GM12878 (cell line): ENCODE measurements around the gene TOPORS. TPM values are rescaled to one million over a fixed set of nuclear protein-coding genes. Genes with fewer than 3 reads are reported as not detected.

Experiments
- ASH2L ChIP-seq: fragments of 300-600, 200-600 bp; sonication (generic); IDR thresholded peaks from 2 replicates; pipeline ENCODE4 v1.6.1; 2017; ENCODE audit warnings: low read depth, mild to moderate bottlenecking, borderline replicate concordance
- CBFB ChIP-seq: IDR thresholded peaks from 2 replicates; pipeline ENCODE4 v1.6.1; 2016; ENCODE audit warnings: antibody characterized with exemption, low read depth
- CBX5 ChIP-seq: sonication (generic); IDR thresholded peaks from 2 replicates; pipeline ENCODE4 v1.6.1; 2016; ENCODE audit warnings: low read depth, moderate library complexity, mild to moderate bottlenecking, inconsistent platforms
- CREM ChIP-seq: IDR thresholded peaks from 2 replicates; pipeline ENCODE4 v1.6.1; 2014; ENCODE audit warnings: antibody characterized with exemption, low read depth
- DPF2 ChIP-seq: fragments of 450-650 bp; IDR thresholded peaks from 2 replicates; pipeline ENCODE4 v1.6.1; 2017; ENCODE audit warnings: mild to moderate bottlenecking
- FOS ChIP-seq: IDR thresholded peaks from 3 replicates; pipeline ENCODE4 v1.6.1; 2011; ENCODE audit warnings: borderline replicate concordance; ENCODE audit not compliant: insufficient read length; ENCODE audit errors: extremely low read depth
- HCFC1 ChIP-seq: fragments of 150-350 bp; IDR thresholded peaks from 2 replicates; pipeline ENCODE4 v1.6.1; 2014; ENCODE audit warnings: low read length
- HDGF ChIP-seq: fragments of 450-650 bp; IDR thresholded peaks from 2 replicates; pipeline ENCODE4 v1.6.1; 2016; ENCODE audit warnings: antibody characterized with exemption
- IKZF1 ChIP-seq: fragments of 450-650 bp; conservative IDR thresholded peaks from 2 replicates; pipeline ENCODE4 v1.6.1; 2017; ENCODE audit warnings: antibody characterized with exemption, mild to moderate bottlenecking
- MYB ChIP-seq: fragments of 150-350 bp; IDR thresholded peaks from 2 replicates; pipeline ENCODE4 v1.6.1; 2014; ENCODE audit warnings: mild to moderate bottlenecking, low read depth, low read length, borderline replicate concordance
- NFIC ChIP-seq: IDR thresholded peaks from 2 replicates; pipeline ENCODE4 v1.6.1; 2012; ENCODE audit warnings: low read depth, mild to moderate bottlenecking, inconsistent platforms, low read length, moderate library complexity
- PAX5 ChIP-seq: IDR thresholded peaks from 2 replicates; pipeline ENCODE4 v1.6.1; 2011; ENCODE audit warnings: low read depth, low read length, borderline replicate concordance
- PAX8 ChIP-seq: fragments of 450-650 bp; IDR thresholded peaks from 2 replicates; pipeline ENCODE4 v1.6.1; 2017; ENCODE audit warnings: mild to moderate bottlenecking, moderate library complexity
- POLR2A ChIP-seq: IDR thresholded peaks from 2 replicates; pipeline ENCODE4 v1.6.1; 2011; ENCODE audit warnings: low read depth, mild to moderate bottlenecking, low read length
- POLR2AphosphoS5 ChIP-seq: IDR thresholded peaks from 2 replicates; pipeline ENCODE4 v1.6.1; 2011; ENCODE audit warnings: mild to moderate bottlenecking, low read length, inconsistent platforms
- SMAD1 ChIP-seq: fragments of 450-650 bp; IDR thresholded peaks from 2 replicates; pipeline ENCODE4 v1.6.1; 2018; ENCODE audit warnings: mild to moderate bottlenecking, low read depth; ENCODE audit not compliant: partially characterized antibody
- STAT1 ChIP-seq: fragments of 450-650 bp; conservative IDR thresholded peaks from 2 replicates; pipeline ENCODE4 v1.6.1; 2014; ENCODE audit warnings: antibody characterized with exemption, mild to moderate bottlenecking
- SUPT20H ChIP-seq: IDR thresholded peaks from 2 replicates; pipeline ENCODE4 v1.6.1; 2011; ENCODE audit warnings: low read depth, mild to moderate bottlenecking, low read length, moderate library complexity, borderline replicate concordance; ENCODE audit not compliant: control insufficient read depth
- TBL1XR1 ChIP-seq: IDR thresholded peaks from 2 replicates; pipeline ENCODE4 v1.6.1; 2012; ENCODE audit warnings: low read depth, low read length, improper control_type of control experiment
- TCF12 ChIP-seq: IDR thresholded peaks from 2 replicates; pipeline ENCODE4 v1.6.1; 2011; ENCODE audit warnings: low read depth, mild to moderate bottlenecking, low read length
- TCF3 ChIP-seq: IDR thresholded peaks from 2 replicates; pipeline ENCODE4 v1.6.1; 2012; ENCODE audit warnings: low read depth, mild to moderate bottlenecking, low read length, borderline replicate concordance; ENCODE audit not compliant: insufficient read depth
- TCF7 ChIP-seq: IDR thresholded peaks from 2 replicates; pipeline ENCODE4 v1.6.1; 2014; ENCODE audit warnings: antibody characterized with exemption, borderline replicate concordance
- ZNF384 ChIP-seq: IDR thresholded peaks from 2 replicates; pipeline ENCODE4 v1.6.1; 2012; ENCODE audit warnings: low read depth, mild to moderate bottlenecking, low read length, improper control_type of control experiment, borderline replicate concordance
- polyA plus RNA-seq, 11 experiments: library from polyadenylated mRNA; depleted of rRNA in 4 of 11; unstranded in 6 of 11; stranded (reverse) in 5 of 11; fragments of >200 nt; fragmentation: Nextera tagmentation in 4 of 11; fragmentation: Illumina TruSeq in 1 of 11; extraction: Ambion mirVana in 4 of 11; extraction: Trizol in 1 of 11; gene quantifications; 1 replicate in 1 of 11; 2 replicates in 10 of 11; pipeline versions ENCODE4 v1.2.1 to v1.2.3, GENCODE V29; 2011 to 2016; ENCODE audit warnings: inconsistent platforms in 2 of 11, missing spikeins in 2 of 11, low read depth in 1 of 11
- total RNA-seq, 4 experiments: library from RNA; depleted of rRNA in 3 of 4; stranded (reverse); fragments of >200 nt in 3 of 4; fragmentation: Illumina TruSeq in 1 of 4; extraction: Trizol in 1 of 4; gene quantifications; 2 replicates each; pipeline versions ENCODE4 v1.2.1 to v1.2.3, GENCODE V29; 2013 to 2021
- TF ChIP-seq, protein P1 (sequence below): IDR thresholded peaks from 2 replicates; pipeline ENCODE4 v1.6.1; 2012; ENCODE audit warnings: improper control_type of control experiment, low read depth, low read length; ENCODE audit not compliant: insufficient replicate concordance
- TF ChIP-seq, protein P2 (sequence below): IDR thresholded peaks from 2 replicates; pipeline ENCODE4 v1.6.1; 2011; ENCODE audit warnings: low read depth, mild to moderate bottlenecking, low read length, moderate library complexity, borderline replicate concordance; ENCODE audit errors: extremely low read depth
- TF ChIP-seq, protein P3 (sequence below): IDR thresholded peaks from 2 replicates; pipeline ENCODE4 v1.6.1; 2011; ENCODE audit warnings: borderline replicate concordance, low read depth, mild to moderate bottlenecking, moderate library complexity, mixed read lengths, low read length; ENCODE audit not compliant: insufficient read depth; ENCODE audit errors: extremely low read length

The TOPORS gene
- total and polyA plus RNA-seq, 10 of the 15 experiments (the other 5 are each of a cell fraction or from before 2014, with no cell fraction given), result 6.0 to 27.8 (median 14.3) TPM

DNA sequence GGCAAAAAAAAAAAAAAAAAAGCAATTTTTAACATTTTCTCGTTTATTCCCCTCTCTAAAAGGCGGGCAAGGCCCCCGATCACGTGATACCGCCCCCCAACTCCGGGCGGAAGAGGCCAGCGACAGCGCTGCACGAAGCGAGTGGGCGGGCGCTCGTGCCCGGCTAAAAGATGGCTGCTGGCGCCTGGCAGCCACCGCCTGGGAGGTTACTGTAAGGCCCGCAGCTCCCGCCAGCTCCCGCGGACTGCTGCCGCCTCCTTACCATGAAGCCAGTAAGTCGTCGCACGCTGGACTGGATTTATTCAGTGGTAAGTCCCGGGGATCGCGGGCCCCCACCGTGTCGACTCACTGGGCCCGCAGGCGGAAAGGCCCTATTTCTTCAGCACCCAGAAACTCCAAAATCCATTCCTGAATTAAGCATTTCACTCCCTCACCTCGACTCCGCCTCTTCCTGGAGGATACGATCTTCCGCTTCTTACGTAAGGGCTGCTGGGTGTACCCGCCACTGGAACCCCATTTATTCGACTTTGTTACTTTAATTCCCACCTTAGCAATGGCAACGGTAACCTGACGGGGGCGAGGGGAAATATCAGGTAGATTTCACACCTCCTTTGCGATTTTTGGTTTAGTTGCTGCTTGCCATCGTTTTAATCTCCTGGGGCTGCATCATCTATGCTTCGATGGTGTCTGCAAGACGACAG lies at the start of gene TOPORS, which contains the start of gene SMIM27 (continued):
- TF ChIP-seq, protein P1, sequence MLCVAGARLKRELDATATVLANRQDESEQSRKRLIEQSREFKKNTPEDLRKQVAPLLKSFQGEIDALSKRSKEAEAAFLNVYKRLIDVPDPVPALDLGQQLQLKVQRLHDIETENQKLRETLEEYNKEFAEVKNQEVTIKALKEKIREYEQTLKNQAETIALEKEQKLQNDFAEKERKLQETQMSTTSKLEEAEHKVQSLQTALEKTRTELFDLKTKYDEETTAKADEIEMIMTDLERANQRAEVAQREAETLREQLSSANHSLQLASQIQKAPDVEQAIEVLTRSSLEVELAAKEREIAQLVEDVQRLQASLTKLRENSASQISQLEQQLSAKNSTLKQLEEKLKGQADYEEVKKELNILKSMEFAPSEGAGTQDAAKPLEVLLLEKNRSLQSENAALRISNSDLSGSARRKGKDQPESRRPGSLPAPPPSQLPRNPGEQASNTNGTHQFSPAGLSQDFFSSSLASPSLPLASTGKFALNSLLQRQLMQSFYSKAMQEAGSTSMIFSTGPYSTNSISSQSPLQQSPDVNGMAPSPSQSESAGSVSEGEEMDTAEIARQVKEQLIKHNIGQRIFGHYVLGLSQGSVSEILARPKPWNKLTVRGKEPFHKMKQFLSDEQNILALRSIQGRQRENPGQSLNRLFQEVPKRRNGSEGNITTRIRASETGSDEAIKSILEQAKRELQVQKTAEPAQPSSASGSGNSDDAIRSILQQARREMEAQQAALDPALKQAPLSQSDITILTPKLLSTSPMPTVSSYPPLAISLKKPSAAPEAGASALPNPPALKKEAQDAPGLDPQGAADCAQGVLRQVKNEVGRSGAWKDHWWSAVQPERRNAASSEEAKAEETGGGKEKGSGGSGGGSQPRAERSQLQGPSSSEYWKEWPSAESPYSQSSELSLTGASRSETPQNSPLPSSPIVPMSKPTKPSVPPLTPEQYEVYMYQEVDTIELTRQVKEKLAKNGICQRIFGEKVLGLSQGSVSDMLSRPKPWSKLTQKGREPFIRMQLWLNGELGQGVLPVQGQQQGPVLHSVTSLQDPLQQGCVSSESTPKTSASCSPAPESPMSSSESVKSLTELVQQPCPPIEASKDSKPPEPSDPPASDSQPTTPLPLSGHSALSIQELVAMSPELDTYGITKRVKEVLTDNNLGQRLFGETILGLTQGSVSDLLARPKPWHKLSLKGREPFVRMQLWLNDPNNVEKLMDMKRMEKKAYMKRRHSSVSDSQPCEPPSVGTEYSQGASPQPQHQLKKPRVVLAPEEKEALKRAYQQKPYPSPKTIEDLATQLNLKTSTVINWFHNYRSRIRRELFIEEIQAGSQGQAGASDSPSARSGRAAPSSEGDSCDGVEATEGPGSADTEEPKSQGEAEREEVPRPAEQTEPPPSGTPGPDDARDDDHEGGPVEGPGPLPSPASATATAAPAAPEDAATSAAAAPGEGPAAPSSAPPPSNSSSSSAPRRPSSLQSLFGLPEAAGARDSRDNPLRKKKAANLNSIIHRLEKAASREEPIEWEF, result no peak
- TF ChIP-seq CBFB (peak; percentile 75), STAT1 (no peak), TBL1XR1 (no peak; the same call in 1 of the 2 replicates), POLR2AphosphoS5 (peak; percentile 71; the same call in 1 of the 2 replicates), DPF2 (peak; percentile 56; the same call in 1 of the 2 replicates), PAX5 (no peak), PAX8 (no peak), HCFC1 (peak; percentile 86), IKZF1 (peak; percentile 91), NFIC (peak; percentile 64; the same call in 1 of the 2 replicates), CREM (peak; percentile 55), FOS (no peak), HDGF (peak; percentile 31; the same call in 1 of the 2 replicates), ZNF384 (no peak), ASH2L (no peak), POLR2A (peak; percentile 91), TCF3 (no peak), SUPT20H (no peak), CBX5 (peak; percentile 74; the same call in 1 of the 2 replicates), TCF12 (no peak; the same call in 1 of the 2 replicates), TCF7 (peak; percentile 50; the same call in 1 of the 2 replicates), MYB (no peak), SMAD1 (peak; percentile 55)
- TF ChIP-seq, protein P2, sequence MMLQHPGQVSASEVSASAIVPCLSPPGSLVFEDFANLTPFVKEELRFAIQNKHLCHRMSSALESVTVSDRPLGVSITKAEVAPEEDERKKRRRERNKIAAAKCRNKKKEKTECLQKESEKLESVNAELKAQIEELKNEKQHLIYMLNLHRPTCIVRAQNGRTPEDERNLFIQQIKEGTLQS, result peak; percentile 37; the same call in 1 of the 2 replicates
- TF ChIP-seq, protein P3, sequence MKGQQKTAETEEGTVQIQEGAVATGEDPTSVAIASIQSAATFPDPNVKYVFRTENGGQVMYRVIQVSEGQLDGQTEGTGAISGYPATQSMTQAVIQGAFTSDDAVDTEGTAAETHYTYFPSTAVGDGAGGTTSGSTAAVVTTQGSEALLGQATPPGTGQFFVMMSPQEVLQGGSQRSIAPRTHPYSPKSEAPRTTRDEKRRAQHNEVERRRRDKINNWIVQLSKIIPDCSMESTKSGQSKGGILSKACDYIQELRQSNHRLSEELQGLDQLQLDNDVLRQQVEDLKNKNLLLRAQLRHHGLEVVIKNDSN, result peak; percentile 89
